ENCODE measurements around the gene NGB.

- TF ChIP-seq CTCF (conservative IDR thresholded peaks at IDR 0.05; ENCODE audit: low read length), result no peak
- TF ChIP-seq EZH2phosphoT487 (IDR thresholded peaks at IDR 0.05; ENCODE audit: borderline replicate concordance), result no peak
Observed at GRCh38 chr14:77271113-77271710, at the start of gene NGB.

Measured in Loucy (cell line).